Stimulated activated CD4-positive, alpha-beta T cell treated with anti-CD3 and anti-CD28 coated beads, Interleukin-1b, Interleukin-23, amount 100 ng/mL, for 24 hours (primary cell): Measurements from ENCODE around the gene KRTCAP3.

Source experiments
- DNase-seq, 4 experiments: peaks; one replicate each; pipeline ENCODE4 v3.0.0-alpha.2; 2020; ENCODE audit warnings: low read depth in 4 of 4, low spot score in 1 of 4

KRTCAP3 gene

DNA sequence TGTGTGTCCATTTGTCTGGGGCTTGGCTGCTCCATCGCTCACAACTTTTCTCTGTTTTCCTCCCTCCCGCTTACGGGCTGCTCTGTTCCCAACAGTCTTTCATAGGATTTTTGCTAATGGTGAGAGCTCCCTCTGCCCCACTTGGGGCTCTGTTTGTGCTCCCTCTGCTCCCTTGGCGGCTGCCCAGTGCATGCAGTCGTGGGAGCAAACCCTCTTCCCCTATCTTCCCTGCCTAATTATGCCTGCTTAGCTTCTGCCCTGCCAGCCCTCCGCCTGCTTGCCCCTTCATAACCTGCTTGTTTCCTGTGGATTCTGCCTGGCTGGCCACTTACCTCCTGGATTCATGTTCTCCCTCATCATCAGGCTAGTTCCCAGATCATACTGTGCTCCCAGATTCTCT lies 6.6 kb upstream of the KRTCAP3 start:
- no peak for DNase-seq

DNA sequence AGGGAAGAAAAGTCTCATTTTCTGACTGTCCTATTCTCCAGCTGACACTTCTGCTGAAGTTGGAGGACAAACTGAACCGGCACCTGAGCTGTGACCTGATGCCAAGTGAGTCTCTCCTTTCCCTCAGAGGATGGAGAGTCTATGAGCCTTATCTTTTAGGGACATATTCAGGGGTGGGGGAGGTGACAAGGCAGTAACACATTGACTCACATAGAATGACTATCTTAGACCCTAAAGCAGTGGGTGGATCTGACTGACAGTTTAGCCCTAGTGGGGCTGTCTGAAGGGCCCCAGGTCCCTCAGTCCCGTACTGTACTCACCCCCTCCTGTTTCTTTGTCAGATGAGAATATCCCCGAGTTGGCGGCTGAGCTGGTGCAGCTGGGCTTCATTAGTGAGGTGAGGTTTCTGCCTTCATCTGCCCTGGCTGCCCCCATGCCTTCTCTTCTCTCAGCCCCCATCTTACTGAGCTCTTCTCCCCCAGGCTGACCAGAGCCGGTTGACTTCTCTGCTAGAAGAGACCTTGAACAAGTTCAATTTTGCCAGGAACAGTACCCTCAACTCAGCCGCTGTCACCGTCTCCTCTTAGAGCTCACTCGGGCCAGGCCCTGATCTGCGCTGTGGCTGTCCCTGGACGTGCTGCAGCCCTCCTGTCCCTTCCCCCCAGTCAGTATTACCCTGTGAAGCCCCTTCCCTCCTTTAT lies 805 bp upstream of the KRTCAP3 start:
- no peak for DNase-seq

DNA sequence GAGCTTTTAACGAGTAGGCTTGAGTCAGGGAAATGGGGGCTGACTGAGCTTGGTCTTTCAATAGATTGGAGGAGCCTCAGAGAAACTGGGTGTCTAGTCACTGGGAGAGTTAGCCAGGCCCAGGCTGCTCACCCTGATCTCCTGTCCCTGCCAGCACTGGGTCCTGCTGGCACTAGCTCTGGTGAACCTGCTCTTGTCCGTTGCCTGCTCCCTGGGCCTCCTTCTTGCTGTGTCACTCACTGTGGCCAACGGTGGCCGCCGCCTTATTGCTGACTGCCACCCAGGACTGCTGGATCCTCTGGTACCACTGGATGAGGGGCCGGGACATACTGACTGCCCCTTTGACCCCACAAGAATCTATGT lies 720 bp downstream of the KRTCAP3 start:
- DNase-seq = no peak

DNA sequence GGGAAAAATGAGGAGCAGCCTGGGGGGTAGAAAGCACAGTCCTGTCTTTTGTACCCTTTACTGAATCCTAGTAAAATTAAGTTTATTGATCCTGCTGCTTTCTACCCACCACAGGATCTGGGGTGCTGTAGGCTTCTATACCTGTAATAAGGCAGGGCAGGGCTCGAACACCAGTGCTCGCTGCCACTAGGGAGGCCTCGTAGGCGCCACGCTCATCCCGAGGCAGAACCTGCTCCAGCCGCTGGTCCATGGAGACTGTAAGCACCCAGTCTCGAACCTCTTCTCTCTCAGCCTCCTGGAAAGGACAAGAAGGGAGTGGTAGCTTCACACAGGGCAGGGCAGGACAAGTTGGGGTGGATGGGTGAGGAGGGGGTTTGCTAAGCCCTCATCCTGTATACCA lies 3.0 kb downstream of the KRTCAP3 start:
- no peak for DNase-seq

DNA sequence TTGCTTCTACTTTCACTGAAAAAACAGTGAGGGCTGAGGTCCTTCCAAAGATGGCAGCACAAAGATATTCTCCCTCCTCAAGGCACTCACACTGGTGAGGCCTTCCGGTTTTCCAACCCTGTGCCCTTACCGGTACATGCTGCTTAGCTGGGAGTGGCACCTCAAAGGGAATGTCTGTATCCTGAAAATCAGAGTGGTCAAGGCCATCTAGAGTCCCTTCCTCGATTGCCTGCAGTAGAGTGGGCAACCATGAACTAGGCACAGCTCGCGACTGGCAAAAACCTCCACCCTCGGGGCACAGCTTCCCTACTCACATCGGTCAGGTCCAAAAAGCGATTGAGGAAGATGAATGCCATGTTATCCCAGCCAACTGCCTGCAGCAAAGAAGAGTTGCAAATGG lies 3.4 kb downstream of the KRTCAP3 start:
- DNase-seq = no peak

DNA sequence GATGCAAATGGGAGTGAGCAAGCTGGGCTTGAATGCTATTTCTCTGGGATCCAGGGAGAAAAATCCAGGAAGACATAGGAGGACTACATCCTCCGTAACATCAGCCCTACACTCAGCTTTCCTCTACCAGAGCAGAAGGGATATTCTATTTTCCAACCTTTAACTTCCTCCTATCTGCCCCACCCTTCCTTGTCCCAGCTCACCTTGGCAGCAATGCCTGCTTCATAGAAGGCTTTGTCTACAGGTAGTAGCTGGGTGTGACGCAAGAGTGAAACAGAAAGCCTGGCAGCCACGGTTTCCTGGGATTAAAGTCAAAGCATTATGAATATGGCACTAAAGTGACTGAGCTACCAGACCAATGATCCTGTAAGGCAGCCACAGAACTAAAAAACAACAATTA lies 3.9 kb downstream of the KRTCAP3 start:
- DNase-seq = no peak

DNA sequence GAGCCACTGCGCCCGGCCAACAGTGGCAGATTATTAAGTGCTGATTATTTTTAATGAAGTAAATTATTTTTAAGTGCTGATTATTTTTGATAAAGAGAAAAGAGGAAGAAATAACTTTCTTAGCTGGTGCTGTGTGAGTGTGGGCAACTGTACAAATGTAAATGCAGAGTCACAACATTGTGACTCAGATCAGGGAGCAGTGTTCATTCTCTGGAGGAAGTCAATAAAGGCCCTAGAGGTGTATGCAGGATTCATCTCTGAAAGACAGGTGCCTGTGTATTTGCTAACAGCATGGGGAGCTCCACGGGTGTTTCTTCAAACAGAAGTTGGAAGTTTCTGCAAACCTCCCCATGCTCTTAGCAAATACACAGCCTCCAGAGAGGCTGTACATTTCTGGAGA lies 6.2 kb downstream of the KRTCAP3 start:
- no peak for DNase-seq

DNA sequence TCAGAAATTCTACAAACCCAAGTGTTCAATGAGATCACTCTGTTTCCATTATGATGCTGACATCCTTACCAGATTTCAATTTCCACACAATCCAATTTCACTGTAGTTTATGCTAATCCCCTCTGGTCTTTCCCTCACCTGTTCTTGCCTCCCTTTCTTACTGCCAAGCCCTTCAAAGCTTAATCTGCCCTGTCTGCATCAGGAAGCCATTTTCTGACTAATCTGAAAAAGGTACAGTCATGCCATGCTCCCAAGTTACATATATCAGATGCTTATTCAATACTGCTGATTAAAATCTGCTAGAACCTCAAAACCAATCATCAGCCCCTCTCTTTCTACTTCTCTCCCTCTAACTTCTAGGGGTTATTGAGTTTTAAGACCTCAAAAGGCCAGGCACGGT lies 8.9 kb downstream of the KRTCAP3 start:
- DNase-seq = no peak

DNA sequence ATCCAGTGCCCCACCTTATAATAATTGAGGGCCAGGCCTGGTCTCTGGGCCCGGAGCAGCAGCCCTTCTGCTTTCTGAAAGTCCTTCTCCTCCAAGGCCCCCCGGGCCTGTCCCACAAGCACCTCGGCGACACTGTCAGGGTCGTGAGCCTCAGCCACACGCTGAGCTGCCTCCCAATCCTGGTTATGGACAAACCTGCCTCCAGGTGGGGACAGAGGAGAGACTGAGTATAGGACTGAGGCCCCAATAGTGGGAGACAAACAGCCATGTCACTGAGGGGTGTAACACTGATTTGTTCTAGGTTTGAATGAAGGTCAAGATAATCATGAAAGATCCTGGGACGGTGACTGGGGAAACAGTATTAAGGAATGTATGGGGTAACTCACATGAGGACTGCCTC lies 11.8 kb downstream of the KRTCAP3 start:
- DNase-seq = no peak

DNA sequence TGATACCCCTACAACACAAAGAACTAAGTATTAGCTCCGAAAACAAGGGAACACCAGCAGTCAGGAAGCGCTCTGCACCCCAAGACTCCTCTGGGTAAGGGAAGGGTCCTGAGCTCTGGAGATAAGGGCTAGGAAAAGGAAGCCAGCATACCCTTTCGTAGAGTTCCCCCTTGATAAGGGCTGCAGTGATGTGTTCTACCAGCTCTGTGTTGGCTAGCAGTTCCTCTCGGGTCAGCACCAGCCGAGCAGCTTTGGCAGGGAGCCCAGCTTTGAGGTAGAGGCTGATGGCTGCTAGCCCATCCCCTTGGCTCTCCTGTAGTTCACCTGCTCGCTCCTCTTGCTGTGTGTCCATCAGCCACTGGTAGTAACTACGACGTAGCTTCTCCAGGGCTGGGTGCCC lies 18.9 kb downstream of the KRTCAP3 start:
- no peak for DNase-seq

DNA sequence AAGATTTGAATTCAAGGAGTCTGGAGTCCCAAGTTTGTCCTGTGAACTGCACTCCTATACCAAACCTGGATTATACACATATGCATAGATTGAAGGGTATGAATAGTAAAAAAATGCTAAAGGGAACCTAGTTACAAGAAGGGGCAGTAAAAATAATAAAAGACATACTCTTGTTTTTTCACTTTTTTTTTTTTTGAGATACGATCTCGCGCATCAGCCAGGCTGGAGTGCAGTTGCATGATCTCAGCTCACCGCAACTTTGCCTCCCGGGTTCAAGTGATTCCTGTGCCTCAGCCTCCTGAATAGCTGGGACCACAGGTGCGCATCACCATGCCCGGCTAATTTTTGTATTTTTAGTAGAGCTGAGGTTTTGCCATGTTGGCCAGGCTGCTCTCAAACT lies 22.3 kb downstream of the KRTCAP3 start:
- no peak for DNase-seq

DNA sequence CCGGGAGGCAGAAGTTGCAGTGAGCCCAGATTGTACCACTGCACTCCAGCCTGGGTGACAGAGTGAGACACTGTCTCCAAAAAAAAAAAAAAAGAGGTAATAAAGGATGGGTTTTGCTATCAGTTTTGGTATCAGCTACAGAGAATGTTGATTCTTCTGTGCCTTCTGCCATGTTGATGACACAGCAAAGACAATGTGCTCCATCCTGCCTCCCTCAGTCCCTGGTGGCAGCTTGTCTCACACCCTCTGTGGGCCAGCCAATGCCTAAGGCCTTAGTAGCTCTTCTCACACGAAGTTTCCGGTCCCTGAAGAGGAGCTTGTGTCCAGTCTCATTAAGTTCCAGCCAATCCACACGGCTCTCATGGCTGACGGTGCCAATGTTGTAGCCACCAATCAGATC lies 29.8 kb downstream of the KRTCAP3 start:
- DNase-seq = no peak

DNA sequence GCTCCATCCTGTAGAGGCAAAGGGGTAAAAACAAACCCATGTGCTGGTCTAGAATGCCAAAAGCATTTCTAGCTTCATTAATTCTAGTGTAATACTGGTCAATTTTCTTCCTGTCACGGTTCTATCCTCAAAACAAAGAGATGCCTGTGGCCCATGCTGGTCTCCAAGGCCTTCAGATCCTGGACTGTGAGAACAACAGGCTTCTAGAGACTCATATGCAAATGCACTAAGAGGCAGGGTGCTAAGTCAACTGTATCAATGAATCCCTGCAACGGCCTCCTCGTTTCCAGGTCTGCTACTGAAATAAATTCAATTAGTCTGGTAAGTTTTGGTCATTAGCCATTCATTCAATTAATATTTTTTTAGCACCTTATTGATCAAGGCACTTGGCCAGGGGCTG lies 43.3 kb downstream of the KRTCAP3 start:
- DNase-seq = no peak

DNA sequence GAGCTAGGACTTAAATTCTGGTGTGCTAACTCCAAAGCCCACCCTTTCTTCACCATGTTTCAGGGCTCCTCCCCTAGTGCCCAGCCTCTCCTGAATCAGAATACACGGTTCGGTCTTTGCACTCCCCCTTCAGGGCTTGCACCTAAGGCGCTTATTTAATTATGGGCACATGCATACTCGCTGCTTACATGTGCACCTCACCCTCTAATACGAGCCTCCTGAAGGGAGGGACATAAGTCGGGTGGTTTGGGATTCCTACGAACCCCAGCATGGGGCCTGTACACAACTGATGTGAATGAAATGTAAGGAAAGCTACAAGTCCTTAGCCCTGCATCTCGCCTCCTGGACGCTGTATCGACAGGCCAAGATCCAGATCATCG lies 46.9 kb downstream of the KRTCAP3 start:
- no peak for DNase-seq

DNA sequence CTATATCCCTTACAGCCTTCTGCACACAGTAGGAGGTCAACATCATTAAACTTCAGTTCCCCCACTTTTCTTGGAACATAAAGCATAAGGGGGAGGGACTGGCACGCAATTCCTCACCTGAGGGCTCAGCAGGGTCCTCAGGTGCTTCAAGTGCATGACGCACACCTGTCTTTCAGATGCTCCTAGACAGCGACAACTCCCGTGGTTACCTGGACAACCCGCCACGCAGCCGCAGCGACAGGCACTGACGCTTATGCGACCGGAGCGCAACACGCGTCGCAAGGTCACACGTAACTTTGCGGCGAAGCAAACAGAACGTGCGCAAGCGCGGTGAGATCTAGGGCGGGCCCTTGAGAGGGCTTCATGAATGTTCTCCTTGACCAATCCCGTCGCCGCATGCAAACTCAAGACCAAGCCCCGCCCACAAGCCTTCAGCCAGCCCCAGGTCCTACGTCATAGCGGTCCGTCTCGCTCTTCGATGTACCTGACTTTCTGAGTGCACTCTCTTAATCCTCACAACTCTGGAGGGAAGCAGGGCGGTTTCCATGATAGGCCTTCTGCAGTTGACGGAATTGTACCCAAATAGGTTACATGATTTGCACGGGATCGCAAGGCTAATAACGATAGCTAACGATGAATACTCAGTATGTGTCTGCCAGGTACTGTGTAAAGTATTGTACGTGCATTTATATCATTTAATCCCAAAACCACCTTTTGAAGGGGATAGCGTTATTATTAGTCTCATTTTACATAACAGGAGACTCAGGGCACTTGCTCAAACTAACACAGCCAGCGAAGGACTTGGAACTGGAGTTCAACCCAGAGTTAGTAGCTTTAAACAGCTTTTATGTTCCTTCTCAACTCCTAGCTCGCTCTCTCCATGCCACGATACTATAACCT lies 47.6 kb downstream of the KRTCAP3 start, which contains the start of gene IFT172:
IFT172 (minus strand) TSS at position 246 of the 900 bp plus-strand sequence; CDS start at position 156, 90 bp downstream.
- peak; percentile 97 to 98 (median 98) for DNase-seq

DNA sequence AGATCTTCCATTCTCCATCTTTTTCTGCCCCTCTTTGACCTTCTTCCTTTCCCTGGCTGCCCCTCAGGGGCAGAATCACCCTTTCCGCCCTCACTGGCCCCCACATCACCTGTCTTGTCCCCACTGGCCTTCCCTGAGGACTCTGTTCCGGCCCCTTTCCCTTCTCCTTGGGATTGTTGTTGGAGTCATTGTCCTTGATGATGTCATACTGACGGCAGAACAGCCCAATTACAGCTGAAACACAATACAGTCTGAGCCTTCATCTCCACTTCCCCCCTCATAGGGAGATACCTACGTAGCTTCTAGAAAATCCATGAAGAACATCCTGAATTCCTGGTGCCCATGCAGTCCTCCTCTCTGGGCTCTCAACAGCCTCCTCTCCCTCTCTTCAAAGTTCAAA lies 50.4 kb downstream of the KRTCAP3 start:
- DNase-seq = no peak

DNA sequence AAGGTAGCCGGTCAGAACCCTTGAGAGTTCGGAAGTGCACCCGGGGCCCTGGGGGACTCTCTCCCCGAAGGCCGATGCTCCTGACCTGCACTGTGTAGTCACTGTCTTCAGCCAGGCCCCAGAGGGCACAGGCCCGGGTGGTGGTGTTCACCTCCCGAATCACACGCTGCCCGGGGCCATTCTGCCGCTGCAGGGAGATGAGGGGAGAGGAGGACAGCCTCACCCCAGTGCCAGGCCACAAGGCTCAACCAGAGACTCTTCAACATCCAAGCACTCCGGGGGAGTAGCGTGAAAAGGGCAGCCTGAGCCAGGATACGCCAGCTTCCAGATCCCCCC lies 51.7 kb downstream of the KRTCAP3 start:
- no peak for DNase-seq
